Right cardiac atrium (tissue), 5 donors: ENCODE results near the gene ARHGAP27. TPM values are rescaled to one million over a fixed set of nuclear protein-coding genes. Genes with fewer than 3 reads are reported as not detected.
"Not testable (repeated sequence)": the region's sequence is repeated elsewhere in the genome, so short reads cannot be mapped to it uniquely, and the experiment has no call there.

ENCODE experiments used
- ATAC-seq, 2 donors: fragments of 200-7000 bp; cut with Tn5 transposase; one replicate each; pipeline versions ENCODE4 v1.8.0 to v1.9.1; 2020; ENCODE audit warnings: moderate library complexity in 2 of 2, mild to moderate bottlenecking in 1 of 2
- DNase-seq, 3 donors: peaks; one replicate each; pipeline ENCODE4 v3.0.0-alpha.2; 2020
- H3K27ac ChIP-seq: one replicate; pipeline ENCODE4 v1.5.1; 2013; ENCODE audit warnings: mild to moderate bottlenecking, low read length, control low read depth, moderate library complexity
- H3K27me3 ChIP-seq: one replicate; pipeline ENCODE4 v1.6.1; 2013; ENCODE audit not compliant: control insufficient read depth, insufficient read depth
- H3K4me1 ChIP-seq: one replicate; pipeline ENCODE4 v1.6.1; 2013; ENCODE audit warnings: low read length; ENCODE audit not compliant: control insufficient read depth, insufficient read depth
- H3K4me3 ChIP-seq: one replicate; pipeline ENCODE4 v1.5.1; 2013; ENCODE audit warnings: low read length, control low read depth
- H3K9me3 ChIP-seq: one replicate; pipeline ENCODE4 v1.6.1; 2013; ENCODE audit warnings: low read length; ENCODE audit not compliant: control insufficient read depth
- WGBS: extraction: QIAGEN DNeasy Blood & Tissue Kit; methylation state at CpG from one replicate; pipeline ENCODE4 v1.1.7; 2013; 5-methylcytosine and 5-hydroxymethylcytosine counted together
- intact Hi-C, 4 donors: fragments of 100-400 bp; cut with DNase I; formaldehyde crosslinking; loops; one replicate each; pipeline versions ENCODE4 v1.11.0 to v1.14.0; 2022 to 2023
- long read RNA-seq, 4 donors: library from polyadenylated mRNA; unstranded; transcript quantifications; one replicate each; pipeline ENCODE4 v2.0.0, GENCODE V29; 2020 to 2021
- polyA plus RNA-seq: library from polyadenylated mRNA; stranded (reverse); fragments of 200-250 nt; gene quantifications from one replicate; pipeline ENCODE4 v1.2.3, GENCODE V29; 2013
- total RNA-seq, 4 donors: library from RNA; stranded (reverse); fragmentation: NEBNext Ultra II Directional; extraction: Animal tissue kit (Norgen Biotek cat#: 25700); gene quantifications; one replicate each; pipeline ENCODE4 v1.2.1, GENCODE V29; 2021
- donor health status: healthy with polysubstance abuse.
- donor health status: DM: no; HTN: yes; CAD: no.
- donor health status: DM: no; HTN: no; CAD: no.
- donor health status: DM: no; HTN: yes; CAD: no; lungs with severe emphysema.
- donor health status: DM: yes; HTN: yes; CAD: no.

ARHGAP27 gene, protein sequence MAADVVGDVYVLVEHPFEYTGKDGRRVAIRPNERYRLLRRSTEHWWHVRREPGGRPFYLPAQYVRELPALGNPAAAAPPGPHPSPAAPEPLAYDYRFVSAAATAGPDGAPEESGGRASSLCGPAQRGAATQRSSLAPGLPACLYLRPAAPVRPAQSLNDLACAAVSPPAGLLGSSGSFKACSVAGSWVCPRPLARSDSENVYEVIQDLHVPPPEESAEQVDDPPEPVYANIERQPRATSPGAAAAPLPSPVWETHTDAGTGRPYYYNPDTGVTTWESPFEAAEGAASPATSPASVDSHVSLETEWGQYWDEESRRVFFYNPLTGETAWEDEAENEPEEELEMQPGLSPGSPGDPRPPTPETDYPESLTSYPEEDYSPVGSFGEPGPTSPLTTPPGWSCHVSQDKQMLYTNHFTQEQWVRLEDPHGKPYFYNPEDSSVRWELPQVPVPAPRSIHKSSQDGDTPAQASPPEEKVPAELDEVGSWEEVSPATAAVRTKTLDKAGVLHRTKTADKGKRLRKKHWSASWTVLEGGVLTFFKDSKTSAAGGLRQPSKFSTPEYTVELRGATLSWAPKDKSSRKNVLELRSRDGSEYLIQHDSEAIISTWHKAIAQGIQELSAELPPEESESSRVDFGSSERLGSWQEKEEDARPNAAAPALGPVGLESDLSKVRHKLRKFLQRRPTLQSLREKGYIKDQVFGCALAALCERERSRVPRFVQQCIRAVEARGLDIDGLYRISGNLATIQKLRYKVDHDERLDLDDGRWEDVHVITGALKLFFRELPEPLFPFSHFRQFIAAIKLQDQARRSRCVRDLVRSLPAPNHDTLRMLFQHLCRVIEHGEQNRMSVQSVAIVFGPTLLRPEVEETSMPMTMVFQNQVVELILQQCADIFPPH
- total RNA-seq (10 to 100 TPM; 25.1 to 32.0 (median 28.1) TPM), polyA plus RNA-seq (26.8 TPM)
- long read RNA-seq, donor 1, partial matches to known transcripts, result 34 of 87 reads
- long read RNA-seq, donor 1, other reads (novel, unspliced or antisense), result 44 of 87 reads
- long read RNA-seq, donor 2, transcript ARHGAP27-202 (17 exons, 3,628 nt), result major isoform, 6 of 73 reads
- long read RNA-seq, donor 2, partial matches to known transcripts, result 20 of 73 reads
- long read RNA-seq, donor 2, other reads (novel, unspliced or antisense), result 46 of 73 reads
- long read RNA-seq, donor 3, full-length matches to known transcripts, result 9 of 129 reads
- long read RNA-seq, donor 3, partial matches to known transcripts, result 38 of 129 reads
- long read RNA-seq, donor 3, other reads (novel, unspliced or antisense), result 82 of 129 reads
- long read RNA-seq, donor 4, transcript ARHGAP27-202 (17 exons, 3,628 nt), result major isoform, 8 of 49 reads
- long read RNA-seq, donor 4, partial matches to known transcripts, result 15 of 49 reads
- long read RNA-seq, donor 4, other reads (novel, unspliced or antisense), result 25 of 49 reads

DNA sequence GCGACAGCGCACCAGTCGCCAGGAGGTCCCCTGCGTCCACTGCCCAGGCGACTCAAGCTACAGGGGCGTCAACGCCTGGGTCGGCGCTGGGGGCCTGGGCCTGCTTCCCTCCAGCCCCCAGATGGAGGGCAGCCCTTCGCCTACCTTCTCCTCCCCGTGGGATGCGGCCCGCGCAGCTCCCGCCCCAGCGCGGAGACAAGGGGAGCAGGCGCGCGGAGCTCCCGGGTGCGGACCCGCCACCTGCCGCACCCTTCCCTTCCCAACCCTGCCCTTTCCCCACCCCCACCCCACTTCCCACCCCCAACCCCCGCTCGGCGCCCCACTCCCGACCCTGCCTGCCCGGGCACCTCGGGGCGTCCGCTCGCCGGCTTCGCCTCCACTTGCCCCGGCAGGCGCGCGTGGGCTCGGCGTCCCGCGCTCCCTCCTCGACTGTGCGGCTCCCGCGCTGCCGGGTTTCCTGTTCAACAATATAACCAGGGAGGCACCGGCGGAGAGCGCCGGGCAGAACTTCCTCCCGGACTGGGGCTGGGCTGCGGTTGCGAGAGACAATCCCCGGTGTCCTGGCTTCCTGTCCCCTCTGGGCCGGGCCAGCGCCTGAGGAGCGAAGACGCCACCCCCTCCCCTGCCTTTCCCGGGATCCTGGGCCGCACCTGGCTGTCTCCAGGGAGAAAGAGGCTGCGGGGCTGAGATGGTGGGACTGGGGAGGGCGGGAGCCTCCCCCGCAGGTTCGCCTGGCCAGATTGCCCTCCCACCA lies at the start of gene ARHGAP27:
Gene ARHGAP27, minus strand, starts transcription at position 466 of the 754 bp plus-strand sequence. CDS start 2,591 bp downstream, outside the sequence.
- WGBS, result 3% methylated on average over 62 of the region's 66 CpGs
- Histone ChIP-seq H3K4me3 (peak within 1 kb of the TSS; percentile 50), H3K27ac (peak within 1 kb of the TSS; percentile 68), H3K27me3 (no peaks in the 10 kb centered on the region), H3K9me3 (no peaks in the 10 kb centered on the region), H3K4me1 (peaks cover 2% of the 10 kb centered on the region)
- intact Hi-C loops, result no loop called here
- DNase-seq (peak; percentile 74 to 89 (median 89)), ATAC-seq (peak; percentile 48 to 72)

DNA sequence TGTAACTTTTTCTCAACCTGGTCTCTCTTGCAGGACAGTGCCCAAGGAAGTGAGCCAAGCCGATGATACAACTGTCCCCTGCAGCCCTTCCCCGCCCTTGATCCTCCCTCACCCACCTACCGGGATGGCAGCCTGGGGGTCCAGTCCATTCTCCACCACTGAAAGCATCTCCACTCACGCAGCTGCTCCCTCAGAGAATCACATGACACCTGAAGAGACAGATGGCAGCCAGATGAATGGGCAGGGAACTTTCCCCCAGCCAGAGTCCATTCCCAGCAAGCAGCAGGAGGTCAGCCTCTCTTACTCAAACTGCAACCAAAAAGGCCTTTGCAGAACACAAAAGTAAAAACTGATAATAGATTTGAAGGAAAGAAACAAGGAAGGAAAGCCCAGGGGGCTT lies 49.6 kb upstream of the ARHGAP27 start:
- DNase-seq, H3K27ac ChIP-seq, H3K27me3 ChIP-seq, H3K9me3 ChIP-seq, intact Hi-C loops, H3K4me1 ChIP-seq, ATAC-seq, H3K4me3 ChIP-seq: not testable (repeated sequence)
- WGBS, result no CpG with 5 or more reads among the region's 4 CpGs

DNA sequence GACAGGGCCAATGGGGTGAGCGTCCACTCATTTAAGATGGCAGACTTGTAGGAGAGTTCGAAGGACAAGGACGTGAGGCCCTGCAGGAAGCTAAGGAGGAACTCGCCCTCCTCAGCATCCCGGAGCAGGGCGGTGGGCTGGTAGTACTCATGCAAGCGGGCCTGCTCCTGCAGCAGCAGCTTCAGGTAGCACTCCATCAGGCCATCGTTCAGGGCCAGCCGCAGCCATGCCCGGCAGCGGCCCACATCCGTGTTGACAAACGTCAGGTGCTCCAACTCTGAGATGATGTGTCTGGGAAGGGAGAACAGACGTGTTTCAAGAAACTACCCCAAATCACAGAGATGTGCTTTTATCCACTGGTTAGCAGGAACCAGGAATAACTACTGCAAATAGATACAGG lies 42.8 kb upstream of the ARHGAP27 start:
- H3K4me3 ChIP-seq, DNase-seq, H3K27me3 ChIP-seq, intact Hi-C loops, ATAC-seq, H3K27ac ChIP-seq, H3K4me1 ChIP-seq, H3K9me3 ChIP-seq: not testable (repeated sequence)
- WGBS, result 95% methylated on average over 14 of the region's 14 CpGs

DNA sequence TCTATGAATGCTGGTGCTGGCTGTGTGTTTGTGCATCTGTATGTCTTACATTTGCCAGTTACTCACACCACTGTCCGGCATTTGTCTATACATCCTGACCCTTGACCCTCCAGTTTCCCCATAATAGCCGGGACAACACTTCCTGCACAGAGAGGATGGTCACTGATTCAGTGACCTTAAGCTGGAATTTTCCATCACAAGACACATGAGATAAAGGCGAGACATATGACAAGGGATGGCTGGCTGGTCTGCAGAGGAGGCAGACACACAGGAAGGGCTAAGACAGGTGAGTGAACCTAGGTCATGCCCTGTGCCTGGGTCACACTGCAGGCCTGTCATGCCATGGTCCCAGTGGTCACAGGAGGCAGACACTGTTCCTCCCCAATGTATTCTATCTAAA lies 39.6 kb upstream of the ARHGAP27 start:
- H3K27ac ChIP-seq, ATAC-seq, H3K4me1 ChIP-seq, DNase-seq, H3K27me3 ChIP-seq, H3K4me3 ChIP-seq, intact Hi-C loops, H3K9me3 ChIP-seq: not testable (repeated sequence)
- WGBS, result 57% methylated on average over 3 of the region's 3 CpGs

DNA sequence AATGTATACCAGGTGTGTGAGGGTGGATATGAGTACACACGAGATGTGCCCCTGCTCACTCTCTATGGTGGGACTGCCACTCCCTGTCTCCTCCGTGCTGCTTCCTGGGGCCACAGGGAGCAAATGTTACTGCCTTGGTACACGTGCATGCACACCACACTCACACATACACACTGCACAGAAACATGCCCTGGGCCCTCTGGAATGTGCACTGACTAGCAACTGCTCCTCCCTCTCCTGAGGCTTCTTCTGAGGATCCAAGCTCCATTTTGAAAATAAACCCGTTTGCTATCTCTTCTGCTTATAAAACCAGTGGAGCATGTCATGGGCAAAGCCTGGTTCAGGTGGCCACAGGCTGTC lies 36.5 kb upstream of the ARHGAP27 start:
- H3K27ac ChIP-seq, H3K4me3 ChIP-seq, H3K9me3 ChIP-seq, intact Hi-C loops, H3K4me1 ChIP-seq, H3K27me3 ChIP-seq, DNase-seq: not testable (repeated sequence)
- 60% methylated on average over 4 of the region's 4 CpGs for WGBS
- peak in 1 of 2 donors; percentile 22 for ATAC-seq

DNA sequence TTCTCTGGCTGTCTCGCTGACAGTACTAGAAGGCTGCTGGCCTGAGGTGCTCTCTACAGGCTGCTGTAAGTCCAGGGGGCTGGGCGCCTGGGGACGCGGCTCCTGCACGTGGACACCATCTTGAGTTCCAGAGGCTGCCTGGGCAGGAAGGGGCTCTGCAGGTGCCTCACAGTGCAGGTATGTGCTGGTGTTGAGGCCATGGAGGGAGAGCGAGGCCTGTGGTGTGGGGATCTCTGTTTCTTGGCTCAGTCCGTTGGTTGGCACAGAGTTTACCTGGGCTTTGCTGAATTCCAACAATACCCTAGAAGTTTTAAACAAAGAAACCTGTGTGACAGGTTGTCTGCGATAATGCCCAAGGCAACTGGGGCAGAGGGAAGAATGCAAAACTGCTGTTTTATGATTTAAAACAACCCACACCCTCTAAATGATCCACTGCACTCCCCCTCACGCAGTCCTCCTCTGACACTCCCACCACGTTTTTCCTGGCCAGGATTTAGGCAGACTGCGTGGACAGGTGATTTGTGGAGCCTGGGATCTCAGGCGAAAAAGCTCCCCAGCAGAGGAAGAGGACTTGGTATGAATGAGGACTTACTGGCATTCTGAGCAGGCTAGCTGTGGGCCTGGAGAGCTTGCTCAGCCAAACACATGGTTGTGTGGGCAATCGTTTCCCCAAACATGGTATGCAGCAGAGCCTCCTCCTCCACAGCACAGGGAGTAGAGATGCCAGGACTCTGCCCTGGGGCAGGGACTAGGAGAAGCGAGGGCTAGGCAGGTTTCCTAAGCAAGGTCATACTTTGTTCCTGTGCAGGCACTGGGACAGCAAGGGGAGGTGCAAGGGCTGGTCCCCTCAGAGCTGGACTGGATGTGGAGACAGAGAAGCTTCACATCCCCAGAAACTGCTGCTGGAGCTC lies 35.9 kb upstream of the ARHGAP27 start:
- H3K9me3 ChIP-seq, DNase-seq, H3K4me1 ChIP-seq, H3K4me3 ChIP-seq, intact Hi-C loops, H3K27ac ChIP-seq, H3K27me3 ChIP-seq: not testable (repeated sequence)
- ATAC-seq, result peak in 1 of 2 donors; percentile 38
- WGBS, result 90% methylated on average over 13 of the region's 14 CpGs

DNA sequence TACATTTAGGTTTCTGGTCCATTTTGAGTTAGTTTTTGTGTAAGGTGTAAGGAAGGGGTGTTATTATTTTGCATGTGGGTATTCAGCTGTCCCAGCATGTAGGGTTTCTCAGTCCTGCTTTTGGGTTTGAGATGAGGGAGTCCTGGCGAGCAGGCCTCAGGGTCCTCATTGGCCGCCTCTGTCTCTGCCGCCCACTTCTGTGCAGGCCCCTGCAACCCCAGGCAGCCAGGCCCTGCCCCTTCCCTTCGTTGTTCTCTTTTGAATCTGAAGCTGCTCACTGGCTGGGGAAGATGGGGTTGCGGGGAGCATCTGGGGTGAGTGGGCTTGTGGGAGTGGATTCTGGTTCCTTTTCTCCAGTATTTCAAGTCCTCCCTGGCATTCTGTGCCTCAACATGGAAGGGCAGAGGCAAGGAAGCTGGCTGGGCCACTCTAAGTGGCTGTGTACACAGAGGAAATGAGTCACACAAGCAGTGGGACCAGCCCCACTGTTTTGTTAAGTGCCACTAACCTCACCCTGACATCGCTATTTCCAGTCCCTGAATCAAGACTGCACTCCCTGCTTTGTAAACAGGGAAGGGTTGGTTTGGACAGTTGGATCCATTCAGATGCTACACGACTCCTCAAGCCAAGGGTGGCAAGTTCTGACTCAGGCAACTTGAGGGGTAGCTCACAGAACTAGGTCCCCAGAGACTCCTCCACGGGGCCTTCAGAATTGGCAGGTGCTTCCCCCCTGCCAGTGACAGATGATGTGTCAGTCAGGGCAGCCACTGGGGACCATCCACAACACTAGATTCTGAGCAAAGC lies 29.1 kb upstream of the ARHGAP27 start:
- H3K9me3 ChIP-seq, H3K4me1 ChIP-seq, intact Hi-C loops, H3K4me3 ChIP-seq, H3K27ac ChIP-seq, H3K27me3 ChIP-seq: not testable (repeated sequence)
- ATAC-seq, result peak; percentile 79 to 96
- 64% methylated on average over 7 of the region's 8 CpGs for WGBS
- peak in 2 of 3 donors; percentile 33 to 57 for DNase-seq

DNA sequence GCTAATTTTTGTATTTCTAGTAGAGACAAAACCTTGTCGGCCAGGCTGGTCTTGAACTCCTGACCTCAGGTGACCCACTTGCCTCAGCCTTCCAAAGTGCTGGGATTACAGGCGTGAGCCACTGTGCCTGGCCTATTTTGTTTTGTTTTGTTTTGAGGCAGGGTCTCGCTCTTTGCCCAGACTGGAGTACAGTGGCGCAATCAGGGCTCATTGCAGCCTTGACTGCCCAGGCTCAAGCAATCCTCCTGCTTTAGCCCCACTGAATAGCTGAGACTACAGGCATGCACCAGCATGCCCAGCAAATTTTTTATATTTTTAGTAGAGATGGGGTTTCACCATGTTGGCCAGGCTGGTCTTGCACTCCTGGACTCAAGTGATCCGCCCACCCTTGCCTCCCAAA lies 27.8 kb upstream of the ARHGAP27 start:
- H3K4me1 ChIP-seq, intact Hi-C loops, DNase-seq, H3K27me3 ChIP-seq, H3K4me3 ChIP-seq, ATAC-seq, H3K9me3 ChIP-seq, H3K27ac ChIP-seq: not testable (repeated sequence)
- WGBS, result 93% methylated on average over 5 of the region's 5 CpGs

DNA sequence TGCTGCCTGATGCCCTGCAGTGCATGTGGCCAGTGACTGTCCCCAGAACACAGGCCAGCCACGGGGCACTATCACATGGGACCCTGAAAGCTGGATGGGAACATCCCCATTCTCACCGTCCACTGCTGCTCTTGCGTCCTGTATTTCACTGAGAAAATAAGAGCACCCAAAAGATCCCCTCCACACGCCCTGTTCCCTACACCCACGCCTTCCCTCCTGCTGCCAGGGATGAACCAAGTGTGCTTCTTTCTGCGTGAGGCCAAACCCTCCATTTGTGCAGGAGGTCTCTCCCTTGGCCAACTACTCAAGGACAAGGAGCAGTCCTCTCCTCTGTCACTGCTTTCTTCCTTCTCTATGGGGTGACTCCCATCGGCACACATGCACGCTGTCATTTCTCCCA lies 21.7 kb upstream of the ARHGAP27 start:
- DNase-seq, ATAC-seq, H3K4me1 ChIP-seq, H3K27ac ChIP-seq, intact Hi-C loops, H3K27me3 ChIP-seq, H3K4me3 ChIP-seq, H3K9me3 ChIP-seq: not testable (repeated sequence)
- 96% methylated on average over 7 of the region's 8 CpGs for WGBS
